Measurements from ENCODE around the gene DCX. TPM values are rescaled to one million over a fixed set of nuclear protein-coding genes. Genes with fewer than 3 reads are reported as not detected.

The DCX gene
- total RNA-seq (not detected), polyA plus RNA-seq (not detected)

GRCh38 chrX:111411983-111412382 lies at the start of gene DCX:
Gene DCX, minus strand, starts transcription at chrX:111412192. Its CDS starts 1,794 bp downstream, at chrX:111410398.
- Mint-ChIP-seq H3K9me3 (no peaks in the 10 kb centered on the region), H3K27ac (no peak within 1 kb of the TSS), H3K36me3 (no peaks in the 10 kb centered on the region), H3K4me3 (no peak within 1 kb of the TSS), H3K4me1 (no peaks in the 10 kb centered on the region), H3K27me3 (no peaks in the 10 kb centered on the region)
- H3K4me1 ChIP-seq (ENCODE audit: control insufficient read depth, insufficient read depth, low read length, poor library complexity, severe bottlenecking), result no peaks in the 10 kb centered on the region
- H3K4me3 ChIP-seq (ENCODE audit: low read depth, low read length), result no peak within 1 kb of the TSS
- DNase-seq (no peak), ATAC-seq (ENCODE audit: low read depth in 2 of 2) (no peak)
- no peak within 1 kb of the TSS for H3K27ac ChIP-seq (ENCODE audit: insufficient read depth, low read length, poor library complexity, severe bottlenecking)
- H3K9me3 ChIP-seq (ENCODE audit: control insufficient read depth in 2 of 2, low read length in 2 of 2), result no peaks in the 10 kb centered on the region
- no peaks in the 10 kb centered on the region for H3K27me3 ChIP-seq (ENCODE audit: control insufficient read depth, insufficient read depth, low read length)
- no peaks in the 10 kb centered on the region for H3K36me3 ChIP-seq (ENCODE audit: control insufficient read depth, insufficient read depth, low read length)

- Histone ChIP-seq H3K27me3 (ENCODE audit: control insufficient read depth, insufficient read depth, low read length) (no peaks in the 10 kb centered on the region), H3K27ac (ENCODE audit: insufficient read depth, low read length, poor library complexity, severe bottlenecking) (no peak overlapping the region), H3K4me1 (ENCODE audit: control insufficient read depth, insufficient read depth, low read length, poor library complexity, severe bottlenecking) (no peaks in the 10 kb centered on the region), H3K9me3 (ENCODE audit: control insufficient read depth in 2 of 2, low read length in 2 of 2) (no peaks in the 10 kb centered on the region), H3K4me3 (ENCODE audit: low read depth, low read length) (no peak overlapping the region), H3K36me3 (ENCODE audit: control insufficient read depth, insufficient read depth, low read length) (no peaks in the 10 kb centered on the region)
- H3K9me3 Mint-ChIP-seq, result peaks cover 0 to 4% (median 0%) of the 10 kb centered on the region in 7 donors
- no peak for ATAC-seq (ENCODE audit: low read depth in 2 of 2)
- no peaks in the 10 kb centered on the region for H3K27me3 Mint-ChIP-seq
- no peak for DNase-seq
- H3K4me3 Mint-ChIP-seq, result no peak overlapping the region
- no peaks in the 10 kb centered on the region for H3K36me3 Mint-ChIP-seq
- H3K4me1 Mint-ChIP-seq, result no peaks in the 10 kb centered on the region
- no peak overlapping the region for H3K27ac Mint-ChIP-seq
Measured at GRCh38 chrX:111460607-111461006, 48.6 kb upstream of the DCX start.

DNA sequence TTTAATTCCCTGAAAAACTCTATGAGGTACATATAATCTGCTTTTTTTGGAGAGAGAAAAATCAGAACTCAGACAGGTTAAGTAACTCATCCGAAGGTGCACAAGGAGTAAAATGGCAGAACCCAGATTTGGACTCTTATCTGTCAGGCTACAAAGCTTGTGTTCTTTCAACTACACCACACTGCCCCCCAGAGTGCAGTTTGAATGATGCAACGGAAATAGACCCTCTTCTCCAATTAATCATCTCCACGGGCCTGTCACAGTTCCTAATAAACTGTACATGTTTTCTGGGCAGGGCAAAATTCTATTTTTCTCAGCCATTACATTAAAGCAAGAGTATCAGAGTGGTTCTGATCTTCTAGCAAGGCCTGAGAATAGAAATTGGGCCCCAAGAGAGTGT lies 35.3 kb upstream of the DCX start:
- no peaks in the 10 kb centered on the region for H3K9me3 Mint-ChIP-seq
- DNase-seq (peak in 1 of 3 donors; percentile 20), ATAC-seq (ENCODE audit: low read depth in 2 of 2) (no peak)
- Histone ChIP-seq H3K9me3 (ENCODE audit: control insufficient read depth in 2 of 2, low read length in 2 of 2) (no peaks in the 10 kb centered on the region), H3K36me3 (ENCODE audit: control insufficient read depth, insufficient read depth, low read length) (no peaks in the 10 kb centered on the region), H3K27me3 (ENCODE audit: control insufficient read depth, insufficient read depth, low read length) (no peaks in the 10 kb centered on the region), H3K27ac (ENCODE audit: insufficient read depth, low read length, poor library complexity, severe bottlenecking) (no peak overlapping the region), H3K4me1 (ENCODE audit: control insufficient read depth, insufficient read depth, low read length, poor library complexity, severe bottlenecking) (no peaks in the 10 kb centered on the region), H3K4me3 (ENCODE audit: low read depth, low read length) (no peak overlapping the region)
- no peak overlapping the region for H3K27ac Mint-ChIP-seq
- no peaks in the 10 kb centered on the region for H3K36me3 Mint-ChIP-seq
- H3K4me1 Mint-ChIP-seq, result no peaks in the 10 kb centered on the region
- no peaks in the 10 kb centered on the region for H3K27me3 Mint-ChIP-seq
- H3K4me3 Mint-ChIP-seq, result no peak overlapping the region

DNA sequence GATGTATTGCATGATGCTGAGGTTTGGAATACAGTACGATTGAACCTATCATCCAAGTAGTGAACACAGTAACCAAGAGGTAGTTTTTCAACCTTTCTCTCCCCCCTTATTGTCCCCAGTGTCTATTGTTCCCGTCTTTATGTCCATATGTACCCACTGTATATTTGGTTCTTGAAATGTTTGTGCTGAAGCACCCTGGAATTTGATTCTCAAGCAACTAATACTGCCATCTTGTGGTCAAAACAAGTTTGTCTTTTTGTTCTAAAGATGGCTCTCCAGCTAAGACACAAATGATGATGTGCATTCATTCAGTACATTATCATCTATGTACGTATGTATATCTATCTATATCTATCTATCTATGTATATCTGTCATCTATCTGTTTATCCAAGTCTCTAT lies 33.5 kb upstream of the DCX start:
- DNase-seq, result peak in 2 of 3 donors; percentile 7 to 46
- Histone ChIP-seq H3K4me1 (ENCODE audit: control insufficient read depth, insufficient read depth, low read length, poor library complexity, severe bottlenecking) (no peaks in the 10 kb centered on the region), H3K27me3 (ENCODE audit: control insufficient read depth, insufficient read depth, low read length) (no peaks in the 10 kb centered on the region), H3K36me3 (ENCODE audit: control insufficient read depth, insufficient read depth, low read length) (no peaks in the 10 kb centered on the region), H3K9me3 (ENCODE audit: control insufficient read depth in 2 of 2, low read length in 2 of 2) (no peaks in the 10 kb centered on the region), H3K4me3 (ENCODE audit: low read depth, low read length) (no peak overlapping the region), H3K27ac (ENCODE audit: insufficient read depth, low read length, poor library complexity, severe bottlenecking) (no peak overlapping the region)
- Mint-ChIP-seq H3K27me3 (no peaks in the 10 kb centered on the region), H3K27ac (no peak overlapping the region), H3K4me1 (no peaks in the 10 kb centered on the region), H3K36me3 (no peaks in the 10 kb centered on the region), H3K4me3 (no peak overlapping the region), H3K9me3 (no peaks in the 10 kb centered on the region)
- ATAC-seq (ENCODE audit: low read depth in 2 of 2), result no peak

DNA sequence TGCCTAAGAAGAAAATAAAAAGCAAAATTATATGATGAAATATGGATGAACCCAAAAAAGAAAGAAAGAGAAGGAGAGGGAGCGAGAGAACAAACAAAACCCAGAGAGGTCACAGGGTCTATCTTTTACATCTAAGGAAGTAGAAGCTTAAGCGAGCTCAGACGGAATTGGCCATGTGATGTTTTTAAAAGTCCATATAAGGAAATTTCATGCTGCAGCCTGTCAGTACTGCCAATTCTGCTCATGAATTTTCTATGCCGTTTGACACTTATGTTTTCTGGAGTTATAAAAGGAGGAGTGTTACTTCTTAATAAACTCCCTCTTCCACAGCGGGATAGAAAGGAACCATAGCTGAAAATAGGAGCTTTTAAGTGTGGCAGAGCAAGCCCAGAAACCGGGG lies 32.9 kb upstream of the DCX start:
- Mint-ChIP-seq H3K36me3 (no peaks in the 10 kb centered on the region), H3K9me3 (no peaks in the 10 kb centered on the region), H3K27ac (no peak overlapping the region), H3K4me3 (no peak overlapping the region), H3K27me3 (no peaks in the 10 kb centered on the region), H3K4me1 (no peaks in the 10 kb centered on the region)
- Histone ChIP-seq H3K27me3 (ENCODE audit: control insufficient read depth, insufficient read depth, low read length) (no peaks in the 10 kb centered on the region), H3K36me3 (ENCODE audit: control insufficient read depth, insufficient read depth, low read length) (no peaks in the 10 kb centered on the region), H3K4me1 (ENCODE audit: control insufficient read depth, insufficient read depth, low read length, poor library complexity, severe bottlenecking) (no peaks in the 10 kb centered on the region), H3K4me3 (ENCODE audit: low read depth, low read length) (no peak overlapping the region), H3K9me3 (ENCODE audit: control insufficient read depth in 2 of 2, low read length in 2 of 2) (no peaks in the 10 kb centered on the region), H3K27ac (ENCODE audit: insufficient read depth, low read length, poor library complexity, severe bottlenecking) (no peak overlapping the region)
- DNase-seq (no peak), ATAC-seq (ENCODE audit: low read depth in 2 of 2) (no peak)

DNA sequence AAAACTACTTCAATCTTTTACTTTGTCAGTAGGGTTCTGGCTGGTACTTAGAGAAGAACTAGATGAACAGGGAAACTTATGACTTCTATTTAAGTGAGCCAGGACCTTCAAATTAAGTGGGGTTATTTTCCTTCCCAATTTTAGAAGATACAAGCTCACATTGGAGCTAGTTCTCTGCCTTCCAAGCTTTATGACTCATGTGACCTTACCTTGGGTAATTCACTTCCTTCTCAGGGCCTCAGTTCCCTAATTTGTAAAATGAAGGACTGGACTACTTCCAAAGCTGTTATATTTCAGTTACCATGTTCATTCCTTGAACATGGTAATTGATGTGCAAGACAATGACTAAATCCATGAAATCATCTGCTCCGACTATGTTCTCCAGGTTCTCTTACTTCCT lies 32.0 kb upstream of the DCX start:
- Histone ChIP-seq H3K27me3 (ENCODE audit: control insufficient read depth, insufficient read depth, low read length) (no peaks in the 10 kb centered on the region), H3K4me3 (ENCODE audit: low read depth, low read length) (no peak overlapping the region), H3K4me1 (ENCODE audit: control insufficient read depth, insufficient read depth, low read length, poor library complexity, severe bottlenecking) (no peaks in the 10 kb centered on the region), H3K36me3 (ENCODE audit: control insufficient read depth, insufficient read depth, low read length) (no peaks in the 10 kb centered on the region), H3K27ac (ENCODE audit: insufficient read depth, low read length, poor library complexity, severe bottlenecking) (no peak overlapping the region), H3K9me3 (ENCODE audit: control insufficient read depth in 2 of 2, low read length in 2 of 2) (no peaks in the 10 kb centered on the region)
- DNase-seq (no peak), ATAC-seq (ENCODE audit: low read depth in 2 of 2) (no peak)
- H3K36me3 Mint-ChIP-seq, result no peaks in the 10 kb centered on the region
- H3K9me3 Mint-ChIP-seq, result no peaks in the 10 kb centered on the region
- H3K27ac Mint-ChIP-seq, result no peak overlapping the region
- no peak overlapping the region for H3K4me3 Mint-ChIP-seq
- no peaks in the 10 kb centered on the region for H3K27me3 Mint-ChIP-seq
- no peaks in the 10 kb centered on the region for H3K4me1 Mint-ChIP-seq

GRCh38 chrX:111442791-111443190 lies 30.8 kb upstream of the DCX start:
- ATAC-seq (ENCODE audit: low read depth in 2 of 2) (no peak), DNase-seq (no peak)
- H3K4me3 Mint-ChIP-seq, result no peak overlapping the region
- Histone ChIP-seq H3K36me3 (ENCODE audit: control insufficient read depth, insufficient read depth, low read length) (no peaks in the 10 kb centered on the region), H3K4me1 (ENCODE audit: control insufficient read depth, insufficient read depth, low read length, poor library complexity, severe bottlenecking) (no peaks in the 10 kb centered on the region), H3K4me3 (ENCODE audit: low read depth, low read length) (no peak overlapping the region), H3K9me3 (ENCODE audit: control insufficient read depth in 2 of 2, low read length in 2 of 2) (no peaks in the 10 kb centered on the region), H3K27me3 (ENCODE audit: control insufficient read depth, insufficient read depth, low read length) (no peaks in the 10 kb centered on the region), H3K27ac (ENCODE audit: insufficient read depth, low read length, poor library complexity, severe bottlenecking) (no peak overlapping the region)
- H3K27me3 Mint-ChIP-seq, result no peaks in the 10 kb centered on the region
- no peak overlapping the region for H3K27ac Mint-ChIP-seq
- H3K9me3 Mint-ChIP-seq, result no peaks in the 10 kb centered on the region
- no peaks in the 10 kb centered on the region for H3K4me1 Mint-ChIP-seq
- no peaks in the 10 kb centered on the region for H3K36me3 Mint-ChIP-seq

DNA sequence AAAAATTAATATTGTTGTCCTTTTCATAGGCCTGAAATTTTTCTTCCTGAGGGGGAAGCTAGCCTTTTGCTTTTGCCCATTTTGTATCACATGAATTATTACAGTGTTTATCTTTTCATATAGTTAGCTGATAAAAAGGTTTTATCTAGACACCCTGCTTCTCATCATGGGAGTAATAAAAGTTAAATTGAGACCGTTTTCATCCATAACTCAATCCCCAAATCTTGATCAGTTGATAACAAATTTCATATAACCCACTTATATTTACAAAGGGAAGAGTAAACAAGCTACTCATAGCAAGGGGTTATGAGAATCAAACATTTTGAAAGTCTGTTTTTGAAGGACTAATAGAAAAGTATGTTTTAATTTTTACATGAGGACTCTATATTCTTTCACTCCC lies 23.5 kb upstream of the DCX start:
- H3K27ac ChIP-seq (ENCODE audit: insufficient read depth, low read length, poor library complexity, severe bottlenecking), result no peak overlapping the region
- DNase-seq, result no peak
- no peak overlapping the region for H3K4me3 ChIP-seq (ENCODE audit: low read depth, low read length)
- H3K9me3 Mint-ChIP-seq, result peaks cover 0 to 2% (median 0%) of the 10 kb centered on the region in 7 donors
- no peak overlapping the region for H3K27ac Mint-ChIP-seq
- no peak for ATAC-seq (ENCODE audit: low read depth in 2 of 2)
- no peaks in the 10 kb centered on the region for H3K36me3 Mint-ChIP-seq
- H3K4me1 ChIP-seq (ENCODE audit: control insufficient read depth, insufficient read depth, low read length, poor library complexity, severe bottlenecking), result no peaks in the 10 kb centered on the region
- no peaks in the 10 kb centered on the region for H3K4me1 Mint-ChIP-seq
- H3K27me3 ChIP-seq (ENCODE audit: control insufficient read depth, insufficient read depth, low read length), result no peaks in the 10 kb centered on the region
- H3K4me3 Mint-ChIP-seq, result no peak overlapping the region
- no peaks in the 10 kb centered on the region for H3K27me3 Mint-ChIP-seq
- H3K36me3 ChIP-seq (ENCODE audit: control insufficient read depth, insufficient read depth, low read length), result no peaks in the 10 kb centered on the region
- H3K9me3 ChIP-seq (ENCODE audit: control insufficient read depth in 2 of 2, low read length in 2 of 2), result no peaks in the 10 kb centered on the region

Data from CD4-positive, CD25-positive, alpha-beta regulatory T cell (primary cell).